H1 (cell line): ENCODE measurements around the gene GADD45A. TPM values are rescaled to one million over a fixed set of nuclear protein-coding genes. Genes with fewer than 3 reads are reported as not detected.

Experiments used
- CTCF ChIA-PET: fragments of 300-600 bp; sonication (Branson Sonifier 250); formaldehyde crosslinking; loops from one replicate; lab custom pipeline; 2021; ENCODE audit not compliant: partially characterized antibody; lab: Charles Lee
- POLR2A ChIA-PET: fragments of 300-600 bp; sonication (Branson Sonifier 250); formaldehyde crosslinking; loops from one replicate; lab custom pipeline; 2021; ENCODE audit warnings: inconsistent platforms; ENCODE audit not compliant: partially characterized antibody; lab: Charles Lee
- DNase-seq, 2 experiments: peaks; one replicate each; pipeline versions ENCODE4 v3.0.0 to v3.0.0-alpha.2; 2010 to 2022; ENCODE audit warnings: low spot score in 2 of 2, low read depth in 1 of 2, mixed read lengths in 1 of 2
- FAIRE-seq: peaks from 2 replicates; lab custom pipeline; 2011; peaks lifted over from hg19 to GRCh38; lab: Jason Lieb, UNC
- H2AFZ ChIP-seq: 2 replicates; pipeline ENCODE4 v1.8.1; 2012; ENCODE audit warnings: low read length, inconsistent platforms
- H2AK5ac ChIP-seq: 2 replicates; pipeline ENCODE4 v1.6.1; 2013; ENCODE audit warnings: low read depth, low read length
- H2BK120ac ChIP-seq: replicated peaks from 2 replicates; pipeline ENCODE3; 2013; ENCODE audit warnings: low read depth, low read length, inconsistent platforms
- H2BK12ac ChIP-seq: 2 replicates; pipeline ENCODE4 v1.6.1; 2013; ENCODE audit warnings: low read depth, low read length
- H2BK15ac ChIP-seq: 2 replicates; pipeline ENCODE4 v1.6.1; 2013; ENCODE audit warnings: low read length
- H2BK20ac ChIP-seq: 2 replicates; pipeline ENCODE4 v1.6.1; 2013; ENCODE audit warnings: low read length
- H2BK5ac ChIP-seq: 2 replicates; pipeline ENCODE4 v1.6.1; 2013; ENCODE audit warnings: low read depth, low read length
- H3K14ac ChIP-seq: 2 replicates; pipeline ENCODE4 v1.6.1; 2013; ENCODE audit warnings: inconsistent platforms; ENCODE audit not compliant: insufficient read length
- H3K18ac ChIP-seq: 2 replicates; pipeline ENCODE4 v1.6.1; 2013; ENCODE audit warnings: low read length; ENCODE audit errors: extremely low read depth
- H3K23ac ChIP-seq: 2 replicates; pipeline ENCODE4 v1.6.1; 2013; ENCODE audit warnings: inconsistent platforms; ENCODE audit not compliant: insufficient read length
- H3K23me2 ChIP-seq: 2 replicates; pipeline ENCODE4 v1.6.1; 2013; ENCODE audit warnings: low read depth, low read length
- H3K27ac ChIP-seq: 2 replicates; pipeline ENCODE4 v1.6.1; 2011; ENCODE audit warnings: low read depth, low read length, inconsistent platforms
- H3K27me3 ChIP-seq, 4 experiments: replicated peaks in 1 of 4; 1 replicate in 1 of 4; 2 replicates in 3 of 4; pipeline versions ENCODE4 v1.6.1 to v1.8.1; 2011 to 2013; ENCODE audit warnings: low read length in 3 of 4, mild to moderate bottlenecking in 3 of 4, inconsistent platforms in 2 of 4, mixed read lengths in 2 of 4, moderate library complexity in 1 of 4; ENCODE audit not compliant: control insufficient read depth in 3 of 4, insufficient read depth in 3 of 4; ENCODE audit errors: extremely low read depth in 1 of 4
- H3K36me3 ChIP-seq, 4 experiments: 2 replicates each; pipeline versions ENCODE4 v1.6.1 to v1.8.1; 2011 to 2013; ENCODE audit warnings: mild to moderate bottlenecking in 4 of 4, low read length in 3 of 4, moderate library complexity in 2 of 4, control low read depth in 1 of 4, inconsistent platforms in 1 of 4; ENCODE audit not compliant: insufficient read depth in 4 of 4, control insufficient read depth in 2 of 4
- H3K4ac ChIP-seq: replicated peaks from 2 replicates; pipeline ENCODE3; 2013; ENCODE audit warnings: low read length, low read depth, mixed read lengths, inconsistent platforms; ENCODE audit not compliant: insufficient read length
- H3K4me1 ChIP-seq, 4 experiments: replicated peaks in 1 of 4; 1 replicate in 1 of 4; 2 replicates in 3 of 4; pipeline versions ENCODE4 v1.6.1 to v1.8.1; 2011 to 2013; ENCODE audit warnings: low read length in 3 of 4, inconsistent platforms in 2 of 4, mixed read lengths in 1 of 4; ENCODE audit not compliant: insufficient read depth in 4 of 4, control insufficient read depth in 3 of 4
- H3K4me2 ChIP-seq, 2 experiments: 2 replicates each; pipeline versions ENCODE4 v1.6.1 to v1.8.1; 2011 to 2013; ENCODE audit warnings: low read depth in 2 of 2, low read length in 2 of 2, control low read depth in 1 of 2, inconsistent platforms in 1 of 2, mild to moderate bottlenecking in 1 of 2; ENCODE audit not compliant: insufficient read depth in 1 of 2
- H3K4me3 ChIP-seq, 4 experiments: fragments of 200-600, 300-600 bp in 1 of 4; sonication (generic), shearing (Covaris generic), sonication (Bioruptor Twin) in 1 of 4; 2 replicates each; pipeline versions ENCODE4 v1.5.1 to v1.8.1; 2011 to 2016; ENCODE audit warnings: low read length in 4 of 4, low read depth in 3 of 4, control low read depth in 2 of 4, inconsistent platforms in 2 of 4, mild to moderate bottlenecking in 2 of 4, mixed read lengths in 1 of 4, moderate library complexity in 1 of 4; ENCODE audit not compliant: insufficient read depth in 2 of 4; ENCODE audit errors: extremely low read depth in 1 of 4
- H3K56ac ChIP-seq: replicated peaks from 2 replicates; pipeline ENCODE3; 2013; ENCODE audit warnings: low read depth, mild to moderate bottlenecking, mixed read lengths, low read length, inconsistent platforms; ENCODE audit not compliant: insufficient read length
- H3K79me1 ChIP-seq: 2 replicates; pipeline ENCODE4 v1.6.1; 2013; ENCODE audit warnings: low read depth, low read length, control low read depth
- H3K79me2 ChIP-seq, 2 experiments: 2 replicates each; pipeline versions ENCODE4 v1.6.1 to v1.8.1; 2012 to 2013; ENCODE audit warnings: low read length in 2 of 2, mild to moderate bottlenecking in 2 of 2, inconsistent platforms in 1 of 2; ENCODE audit not compliant: insufficient read depth in 2 of 2, control insufficient read depth in 1 of 2
- H3K9ac ChIP-seq, 4 experiments: replicated peaks in 1 of 4; 1 replicate in 1 of 4; 2 replicates in 3 of 4; pipeline versions ENCODE4 v1.6.1 to v1.8.1; 2011 to 2013; ENCODE audit warnings: low read depth in 3 of 4, low read length in 3 of 4, control low read depth in 2 of 4, mild to moderate bottlenecking in 2 of 4, moderate library complexity in 2 of 4, inconsistent platforms in 1 of 4; ENCODE audit errors: extremely low read depth in 1 of 4
- H3K9me3 ChIP-seq, 2 experiments: 2 replicates each; pipeline versions ENCODE4 v1.6.1 to v1.8.1; 2012 to 2013; ENCODE audit warnings: mild to moderate bottlenecking in 2 of 2, moderate library complexity in 2 of 2, control low read depth in 1 of 2, inconsistent platforms in 1 of 2, low read depth in 1 of 2, low read length in 1 of 2, mixed read lengths in 1 of 2; ENCODE audit not compliant: insufficient read depth in 2 of 2
- H4K20me1 ChIP-seq, 2 experiments: replicated peaks in 1 of 2; 2 replicates each; pipeline versions ENCODE3 to v1.8.1; 2011 to 2013; ENCODE audit warnings: inconsistent platforms in 2 of 2, low read length in 2 of 2, mild to moderate bottlenecking in 1 of 2; ENCODE audit not compliant: insufficient read depth in 2 of 2, control insufficient read depth in 1 of 2
- H4K5ac ChIP-seq: 2 replicates; pipeline ENCODE4 v1.6.1; 2013; ENCODE audit warnings: low read length, low read depth, mixed read lengths, inconsistent platforms; ENCODE audit not compliant: insufficient read length
- H4K8ac ChIP-seq: 2 replicates; pipeline ENCODE4 v1.8.0; 2013; ENCODE audit warnings: mild to moderate bottlenecking, moderate library complexity, low read length, inconsistent platforms; ENCODE audit not compliant: insufficient read depth; ENCODE audit errors: extremely low read depth
- H4K91ac ChIP-seq: replicated peaks from 2 replicates; pipeline ENCODE3; 2013; ENCODE audit warnings: low read length, mixed read lengths, inconsistent platforms; ENCODE audit not compliant: insufficient read length
- ATF3 ChIP-seq: IDR thresholded peaks from 2 replicates; pipeline ENCODE4 v1.6.1; 2011; ENCODE audit warnings: low read depth, mild to moderate bottlenecking, low read length; ENCODE audit not compliant: insufficient read depth
- FOSL1 ChIP-seq: IDR thresholded peaks from 2 replicates; pipeline ENCODE4 v1.6.1; 2011; ENCODE audit warnings: mild to moderate bottlenecking, low read depth, low read length, moderate library complexity; ENCODE audit not compliant: insufficient read depth
- HDAC2 ChIP-seq, 2 experiments: fragments of 300-600 bp in 1 of 2; sonication (generic) in 1 of 2; IDR thresholded peaks; 2 replicates each; pipeline ENCODE4 v1.6.1; 2011 to 2012; ENCODE audit warnings: low read depth in 2 of 2, low read length in 2 of 2, mild to moderate bottlenecking in 2 of 2, moderate library complexity in 2 of 2, borderline replicate concordance in 1 of 2, inconsistent platforms in 1 of 2
- JUN ChIP-seq: IDR thresholded peaks from 2 replicates; pipeline ENCODE4 v1.6.1; 2011; ENCODE audit warnings: low read depth, mild to moderate bottlenecking, improper control_type of control experiment, low read length
- WGBS, 2 experiments: shearing (Covaris generic) in 1 of 2; methylation state at CpG; one replicate each; pipeline versions ENCODE4 v1.1.6 to v1.1.7; 2013 to 2015; ENCODE audit warnings: low lambda C conversion rate in 2 of 2, mixed read lengths in 2 of 2, inconsistent platforms in 1 of 2, low coverage in 1 of 2, missing lambda C conversion rate in 1 of 2; ENCODE audit not compliant: insufficient replicate concordance in 2 of 2, insufficient coverage in 1 of 2, insufficient read length in 1 of 2; ENCODE audit errors: extremely low coverage in 1 of 2, missing lambda C conversion rate in 1 of 2; 5-methylcytosine and 5-hydroxymethylcytosine counted together
- polyA plus RNA-seq, 7 experiments: library from polyadenylated mRNA; depleted of rRNA in 3 of 7; stranded (reverse) in 5 of 7; unstranded in 2 of 7; fragments of >200 nt in 5 of 7; fragments of 200-250 nt in 2 of 7; gene quantifications; 1 replicate in 5 of 7; 2 replicates in 1 of 7; 4 replicates in 1 of 7; pipeline versions ENCODE4 v1.2.1 to v1.2.3, GENCODE V29; 2011 to 2013; ENCODE audit warnings: missing spikeins in 2 of 7, mixed read lengths in 2 of 7
- total RNA-seq: library from RNA; stranded (reverse); fragmentation: NEBNext Ultra II Directional; extraction: Animal tissue kit (Norgen Biotek cat#: 25700); gene quantifications from 2 replicates; pipeline ENCODE4 v1.2.1, GENCODE V29; 2021

GADD45A gene
- total and polyA plus RNA-seq, 2 of the 8 experiments (the other 6 are each of a cell fraction or from before 2014, with no cell fraction given): 7.6 to 15.6 TPM

- POLR2A ChIA-PET: interaction anchor here (0.5 kb wide), 1 partner anchor 15 kb away, joined by 4 read pairs; no protein-coding TSS in a partner anchor
- Histone ChIP-seq H2AFZ (no peak overlapping the region), H2BK15ac (no peak overlapping the region), H3K9ac (no peak overlapping the region), H3K79me2 (no peaks in the 10 kb centered on the region), H2BK120ac (no peak overlapping the region), H3K79me1 (0 out of 2 replicates have a peak, but pooled peaks cover 2% of the 10 kb centered on the region), H3K4me3 (no peak overlapping the region), H3K23ac (no peak overlapping the region), H3K27ac (no peak overlapping the region), H4K20me1 (no peaks in the 10 kb centered on the region), H2BK20ac (no peak overlapping the region), H3K27me3 (no peaks in the 10 kb centered on the region), H3K14ac (no peak overlapping the region), H4K5ac (no peak overlapping the region), H2AK5ac (no peak overlapping the region), H3K56ac (no peak overlapping the region), H3K4me2 (no peak overlapping the region), H3K18ac (no peak overlapping the region), H4K8ac (no peak overlapping the region), H2BK5ac (no peak overlapping the region), H2BK12ac (no peak overlapping the region), H4K91ac (no peak overlapping the region), H3K4me1 (peaks cover 0 to 7% (median 3%) of the 10 kb centered on the region in 4 experiments; a peak in 3 of 7 replicates), H3K36me3 (no peaks in the 10 kb centered on the region), H3K4ac (no peak overlapping the region), H3K9me3 (no peaks in the 10 kb centered on the region), H3K23me2 (no peaks in the 10 kb centered on the region)
- DNase-seq (no peak), FAIRE-seq (no peak)
- no peak for TF ChIP-seq JUN
- TF ChIP-seq HDAC2 (IDR thresholded peaks at IDR 0.05; ENCODE audit: borderline replicate concordance in 1 of 2, low read depth in 2 of 2, low read length in 2 of 2): no peak
- no peak for TF ChIP-seq FOSL1
- no peak for TF ChIP-seq ATF3
- WGBS, 2 experiments: 85% methylated on average over 4 of the region's 4 CpGs; no CpG with 5 or more reads in 1 of the 2 experiments
- CTCF ChIA-PET: interaction anchor here (1.0 to 4.4 kb wide), 6 partner anchors 10 to 186 kb away, joined by 3 to 24 read pairs (median 4); no protein-coding TSS in a partner anchor
Measured at GRCh38 chr1:67722292-67722944, 37.4 kb downstream of the GADD45A start.
